Measurements from ENCODE around the gene C19orf81.
"Not testable (repeated sequence)": the region's sequence is repeated elsewhere in the genome, so short reads cannot be mapped to it uniquely, and the experiment has no call there.

- not testable (repeated sequence) for TF ChIP-seq CTCF, POLR2A (IDR thresholded peaks at IDR 0.05)
Measured at GRCh38 chr19:50620394-50620906, 28.8 kb upstream of the C19orf81 start.
